NCI-H524 (cell line): ENCODE results near the gene CAD.

Experiments
- DNase-seq, 2 experiments: peaks; one replicate each; lab custom pipeline; 2025; lab: John Stamatoyannopoulos, UW

Gene CAD

DNA sequence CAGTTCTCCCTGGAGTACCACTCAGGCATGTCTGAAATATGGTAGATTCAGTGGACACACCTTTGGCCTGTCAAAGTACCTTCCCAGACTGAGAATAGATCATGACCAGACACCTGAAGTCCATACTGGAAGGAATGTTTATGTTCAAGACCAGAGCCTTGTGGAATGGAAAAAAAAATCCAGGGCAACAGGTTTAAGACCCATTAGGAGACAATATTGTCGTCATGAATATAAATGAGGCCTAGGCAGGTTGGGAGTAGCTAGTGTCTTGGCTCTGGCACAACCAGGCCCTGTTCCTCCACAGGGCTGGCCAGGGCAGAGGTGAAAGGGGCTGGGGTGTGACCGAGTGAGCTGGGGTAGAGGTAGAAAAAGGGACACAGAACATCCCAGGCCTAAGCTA, 18.5 kb upstream of the CAD start:
- no peak for DNase-seq

DNA sequence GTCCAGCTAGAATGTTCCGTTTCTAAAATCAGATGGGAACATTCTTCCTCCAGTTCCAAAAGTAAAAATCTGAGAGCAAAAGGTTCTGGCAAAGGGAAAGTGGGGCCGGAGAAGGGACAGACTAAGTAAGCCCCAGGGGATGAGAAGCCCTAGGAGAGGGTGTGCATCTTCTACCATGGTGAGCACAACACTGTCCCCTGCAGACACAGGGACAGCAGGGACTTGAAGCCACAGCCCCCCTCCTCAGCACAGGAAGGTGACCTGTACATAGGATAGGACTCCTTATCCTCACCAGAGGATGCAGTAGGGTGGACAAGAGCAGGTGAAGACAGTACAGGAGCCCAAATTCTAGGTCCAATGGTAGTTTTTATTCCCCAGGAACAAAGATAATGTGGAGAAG, 17.9 kb upstream of the CAD start:
- no peak for DNase-seq

DNA sequence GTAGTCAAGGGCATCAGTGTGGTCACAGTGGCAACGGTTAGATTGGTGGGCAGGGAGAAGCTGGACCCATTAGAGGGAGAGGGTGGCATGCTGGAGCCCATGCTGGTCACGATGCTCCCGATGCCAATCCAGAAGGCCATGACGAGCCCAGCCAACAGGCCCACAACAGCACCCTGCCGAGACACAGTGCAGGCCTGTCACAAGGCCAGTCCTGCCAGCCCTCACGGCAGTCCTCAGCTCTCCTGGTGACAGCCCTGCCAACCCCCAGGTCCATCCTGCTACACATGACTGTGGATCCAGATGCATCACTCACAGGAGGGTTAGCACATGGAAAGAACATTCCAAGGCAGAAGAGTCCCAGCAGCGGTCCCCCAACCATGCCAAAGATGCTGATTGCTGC, 15.5 kb upstream of the CAD start:
- no peak for DNase-seq

DNA sequence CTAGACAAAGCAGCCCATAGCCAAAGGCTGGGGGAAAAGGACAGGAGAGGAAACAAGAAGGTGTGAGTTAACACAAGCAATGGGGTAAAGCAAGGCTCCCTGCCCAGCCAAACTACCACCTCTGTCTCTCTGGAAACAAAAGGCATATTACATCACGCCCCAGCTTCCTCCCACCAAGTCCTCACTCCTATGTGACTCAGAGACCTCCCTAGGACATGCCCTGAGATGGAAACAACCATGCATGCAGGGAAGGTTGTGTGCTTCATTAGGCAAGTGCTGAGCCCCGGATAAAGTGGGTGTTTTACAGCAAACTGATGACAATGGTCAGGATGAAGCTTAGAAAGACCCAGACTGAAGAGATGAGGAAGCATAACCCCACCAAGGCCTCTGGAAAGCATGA, 14.3 kb upstream of the CAD start:
- no peak for DNase-seq

DNA sequence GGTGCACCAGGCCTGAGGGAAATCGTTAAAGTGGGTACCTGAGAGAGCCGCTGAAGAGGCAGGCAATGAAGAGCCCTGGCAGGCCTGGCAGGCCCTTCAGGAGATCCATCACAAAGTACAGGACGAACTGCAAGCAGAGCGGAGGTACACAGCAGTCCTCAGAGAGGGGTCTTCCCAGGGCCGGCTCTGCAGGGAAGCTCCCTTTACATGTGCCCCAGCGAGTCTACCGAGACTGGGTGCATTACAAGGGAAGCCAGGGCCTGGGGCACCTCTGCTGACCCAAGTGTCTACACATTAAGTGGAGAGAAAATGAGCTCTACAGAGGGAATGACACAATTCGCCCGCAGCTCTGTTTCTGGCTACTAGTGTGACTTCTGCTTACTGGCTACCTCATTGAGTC, 13.4 kb upstream of the CAD start:
- no peak for DNase-seq

DNA sequence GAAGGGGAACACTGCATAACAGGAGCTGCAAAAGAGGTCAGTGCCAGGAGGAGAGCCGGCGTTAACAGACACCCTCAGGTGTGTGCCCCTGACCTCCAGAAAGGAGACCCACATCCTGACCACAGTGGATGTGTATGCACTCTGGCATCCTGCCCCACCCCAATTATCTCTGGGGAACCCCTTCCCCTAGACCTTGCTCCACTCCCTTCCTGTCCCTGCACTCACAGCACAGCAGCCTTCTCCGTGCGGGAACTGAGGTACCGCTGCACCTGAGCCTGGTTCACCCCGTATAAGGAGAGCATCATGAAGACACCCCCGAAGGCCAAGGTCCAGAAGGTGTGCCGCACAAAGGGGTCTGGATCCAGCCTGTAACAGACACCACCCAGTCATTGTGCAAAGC, 12.6 kb upstream of the CAD start:
- DNase-seq = no peak

DNA sequence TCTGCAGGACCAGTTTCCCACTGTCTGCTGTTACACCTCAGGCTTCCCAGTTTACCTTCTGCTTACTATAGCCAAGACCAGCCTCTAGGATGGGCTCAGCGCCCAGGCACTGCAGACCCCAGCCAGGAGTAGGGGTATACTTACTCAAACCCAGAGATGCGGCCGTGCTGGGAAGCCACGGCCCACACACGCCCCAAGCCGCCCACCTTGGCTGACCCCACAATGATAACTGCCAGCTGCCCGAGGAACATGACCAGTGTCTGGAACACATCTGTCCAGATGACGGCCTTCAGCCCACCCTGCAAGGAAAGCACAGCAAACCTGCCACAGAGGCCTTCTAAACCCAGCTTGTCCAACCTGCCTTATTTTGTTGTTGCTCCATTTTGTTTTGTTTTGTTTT, 12.0 kb upstream of the CAD start:
- DNase-seq = no peak

DNA sequence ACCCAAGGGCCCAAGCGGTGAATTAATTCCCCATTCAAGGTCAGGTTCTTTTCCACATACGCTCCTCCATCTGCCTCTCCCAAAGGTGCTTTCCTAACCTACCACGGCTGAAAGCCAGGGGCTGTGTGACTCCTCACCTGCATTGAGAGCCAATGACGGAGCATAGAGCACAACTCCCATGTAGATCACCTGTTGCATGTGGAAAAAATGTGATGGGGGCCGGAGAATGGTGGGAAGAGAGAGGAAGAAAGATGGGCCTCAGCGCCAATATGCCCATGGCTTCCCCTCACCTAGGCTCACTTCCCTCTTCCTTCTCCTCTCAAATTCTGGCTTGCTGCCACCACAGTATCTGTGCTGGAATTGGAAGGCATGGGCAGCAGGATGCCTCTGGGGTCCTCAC, 10.8 kb upstream of the CAD start:
- DNase-seq = no peak

DNA sequence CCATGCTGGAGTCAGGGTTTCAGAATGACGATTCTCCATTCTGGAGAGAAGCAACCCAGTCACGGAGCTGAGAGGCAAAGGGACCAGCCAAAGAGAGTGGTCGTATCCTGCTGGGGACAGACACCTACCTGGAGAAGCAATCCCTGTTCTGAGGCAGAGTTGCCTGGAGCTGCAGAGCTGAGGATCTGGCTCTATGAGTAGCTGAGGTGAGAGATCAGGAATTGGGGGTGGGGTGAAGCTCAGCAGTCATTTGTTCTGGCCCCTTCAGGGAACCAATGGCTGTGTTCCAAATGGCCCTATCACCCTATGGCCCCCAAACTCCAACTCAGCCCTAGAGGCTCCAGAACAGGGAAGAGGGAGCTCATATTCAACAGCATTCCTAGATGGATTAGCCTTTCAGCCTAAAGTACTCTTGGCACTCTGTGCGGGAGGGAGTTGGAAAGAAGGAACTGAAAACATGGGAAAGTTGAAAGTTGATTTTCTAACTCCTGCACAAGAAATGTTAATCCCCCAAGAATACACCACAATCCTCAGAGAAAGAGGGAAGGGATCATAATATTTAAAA, 8.6 kb upstream of the CAD start:
- DNase-seq = no peak

DNA sequence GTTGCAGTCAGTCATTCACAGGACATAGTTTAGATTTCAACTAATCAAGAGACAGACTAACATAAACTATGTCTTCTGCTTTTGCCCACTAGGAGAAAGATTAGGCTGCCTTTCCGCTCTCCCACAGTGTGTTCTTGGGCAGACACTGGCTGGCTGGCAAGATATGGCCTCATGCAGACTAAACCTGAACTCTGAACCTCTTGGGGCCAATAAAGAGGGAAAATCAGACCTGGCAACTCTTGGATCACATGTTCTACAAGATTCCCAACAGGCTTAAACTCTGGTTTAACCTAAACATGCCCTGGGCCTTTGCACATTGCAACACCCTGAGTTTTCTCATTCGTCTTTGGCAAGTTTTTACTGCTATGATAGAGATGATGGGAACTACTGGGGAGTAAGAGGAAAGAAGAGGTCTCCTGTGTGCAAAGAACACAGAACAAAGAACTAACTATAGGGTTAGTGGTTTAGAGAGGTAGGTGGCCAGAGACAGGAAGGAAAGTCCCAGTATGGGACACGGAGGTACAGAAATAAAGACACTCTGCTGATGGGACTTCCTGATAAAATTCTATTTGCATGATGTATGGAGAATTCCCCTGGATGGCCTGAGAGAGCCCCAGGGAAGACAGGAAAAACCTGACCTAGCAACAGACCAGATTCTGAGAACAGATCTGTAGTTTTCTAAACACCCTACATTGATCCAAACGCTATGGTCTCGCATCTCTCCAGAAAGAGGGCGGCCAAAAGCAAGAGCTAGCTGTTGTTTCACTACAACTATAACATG, 7.4 kb upstream of the CAD start:
- no peak for DNase-seq

DNA sequence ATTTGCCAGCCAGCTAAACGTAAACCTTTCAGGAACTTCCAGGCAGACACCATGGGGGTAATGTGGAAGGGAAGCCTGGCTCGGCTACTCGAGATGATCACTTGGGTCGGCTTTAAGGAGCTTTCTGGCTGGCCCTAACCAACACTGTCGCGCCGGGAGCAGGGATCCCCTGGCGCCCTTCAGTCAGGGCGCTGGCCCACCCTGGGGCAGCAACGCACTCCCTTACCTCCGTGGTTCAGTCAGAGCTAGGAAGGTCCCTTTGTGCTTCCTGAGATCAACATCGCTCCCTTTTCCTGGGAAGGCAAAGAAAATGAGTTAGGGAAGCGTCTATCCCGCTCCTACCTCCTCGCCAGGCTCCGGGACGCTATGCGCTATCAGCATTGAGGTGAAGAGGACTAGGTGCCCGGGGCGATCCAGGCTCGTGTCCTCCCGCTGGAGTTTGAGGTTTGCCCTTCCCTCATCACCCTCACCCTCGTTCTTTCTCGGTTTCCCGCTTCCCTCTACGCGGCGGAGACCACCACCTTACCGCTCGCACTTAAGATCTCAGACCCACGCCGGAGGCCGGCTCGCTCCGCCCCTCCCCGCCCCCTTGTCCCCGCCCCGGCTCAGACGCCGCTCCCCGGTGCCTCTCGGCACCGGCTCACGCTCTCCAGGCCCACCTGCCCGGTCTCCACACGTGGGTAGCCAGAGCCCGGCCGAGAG, 5.8 kb upstream of the CAD start:
- DNase-seq = peak in 1 of 2 experiments; percentile 44

DNA sequence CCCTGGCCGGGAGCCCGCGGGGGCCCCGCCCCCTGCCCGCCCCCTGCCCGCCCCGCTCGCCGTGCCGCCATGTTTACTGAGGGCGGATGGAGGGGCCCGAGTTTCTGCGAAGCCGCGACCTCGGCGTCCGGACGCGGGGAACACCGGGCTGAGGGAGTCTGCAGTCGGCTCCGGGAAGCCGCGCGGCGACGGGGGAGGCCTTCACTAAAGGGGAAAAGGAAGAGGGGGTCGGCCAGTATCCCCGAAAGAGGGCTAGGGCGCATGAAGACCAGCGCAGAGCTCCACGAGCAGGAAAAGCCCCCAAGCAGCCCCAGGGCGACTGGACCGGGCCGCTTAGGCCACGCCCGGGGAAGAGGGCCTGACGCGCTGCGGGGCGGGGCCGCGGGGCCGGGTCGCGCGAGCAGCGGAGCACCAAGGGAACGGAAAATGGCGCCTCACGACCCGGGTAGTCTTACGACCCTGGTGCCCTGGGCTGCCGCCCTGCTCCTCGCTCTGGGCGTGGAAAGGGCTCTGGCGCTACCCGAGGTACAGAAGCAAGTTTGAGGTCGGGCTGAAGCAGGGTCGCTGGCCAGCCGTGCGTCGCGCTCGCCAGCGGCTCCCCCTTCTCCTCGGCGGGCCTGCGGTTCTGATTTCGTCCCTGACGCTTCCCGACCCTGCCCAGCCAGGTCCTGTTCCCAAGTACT, 5.1 kb upstream of the CAD start, which contains the start of the genes ATRAID and SLC5A6:
Gene ATRAID, plus strand, starts transcription at position 99 of the 683 bp plus-strand sequence. Its CDS starts 328 bp downstream, at position 427.
Gene SLC5A6, minus strand, starts transcription at position 326 of the 683 bp plus-strand sequence. CDS start 4,618 bp downstream, outside the sequence.
- peak; percentile 80 to 87 for DNase-seq

DNA sequence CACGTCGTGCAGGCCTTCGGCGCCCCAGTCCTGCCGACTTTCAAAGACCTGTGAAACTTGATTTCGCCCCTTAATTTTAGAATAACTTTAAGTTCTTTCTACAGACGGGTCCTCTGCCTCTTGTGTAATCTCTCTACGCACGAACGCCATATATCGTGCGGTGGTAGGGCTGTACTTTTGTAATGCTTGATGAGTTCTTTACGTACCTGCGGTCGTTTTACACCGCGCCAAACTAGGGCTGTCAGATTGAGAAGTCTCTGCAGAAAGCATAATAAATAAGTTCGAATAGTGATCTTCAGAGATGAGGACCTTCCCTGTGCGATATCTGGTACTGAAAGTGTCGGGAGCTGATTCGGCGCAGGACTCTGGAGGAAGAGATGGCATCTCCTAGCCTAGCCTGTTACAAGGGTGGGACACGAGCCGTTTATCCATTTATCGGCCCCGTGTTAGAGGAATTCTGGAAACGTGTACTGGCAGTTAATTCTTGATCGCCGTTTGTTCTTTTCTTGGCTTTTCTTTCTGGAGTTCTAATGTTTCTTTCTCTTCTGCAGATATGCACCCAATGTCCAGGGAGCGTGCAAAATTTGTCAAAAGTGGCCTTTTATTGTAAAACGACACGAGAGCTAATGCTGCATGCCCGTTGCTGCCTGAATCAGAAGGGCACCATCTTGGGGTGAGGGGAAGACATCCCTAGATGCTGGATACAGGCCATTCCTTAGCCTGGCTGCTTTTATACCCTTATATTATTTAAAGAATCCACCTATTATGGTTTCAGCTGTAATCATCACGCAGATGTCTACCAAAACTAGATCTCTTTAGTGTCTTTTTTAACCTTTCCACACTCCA, 4.3 kb upstream of the CAD start:
- DNase-seq = peak in 1 of 2 experiments; percentile 57

DNA sequence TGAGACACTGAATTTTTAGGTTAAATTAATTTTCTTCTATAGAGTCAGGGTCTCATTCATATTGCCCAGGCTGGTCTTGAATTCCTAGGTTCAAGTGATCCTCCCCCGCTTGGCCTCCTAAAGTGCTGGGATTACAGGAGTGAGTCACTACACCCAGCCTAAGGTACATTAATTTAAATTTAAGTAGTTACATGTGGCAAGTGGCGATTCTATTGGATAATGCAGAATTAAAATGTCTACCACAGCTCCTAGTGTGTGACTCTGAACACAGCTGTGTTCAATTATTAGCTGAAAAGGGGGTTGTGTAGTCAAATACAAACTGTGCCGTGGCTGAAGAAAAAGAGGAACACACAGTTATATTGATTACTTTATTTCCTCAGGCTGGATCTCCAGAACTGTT, 2.2 kb upstream of the CAD start:
- DNase-seq = no peak

DNA sequence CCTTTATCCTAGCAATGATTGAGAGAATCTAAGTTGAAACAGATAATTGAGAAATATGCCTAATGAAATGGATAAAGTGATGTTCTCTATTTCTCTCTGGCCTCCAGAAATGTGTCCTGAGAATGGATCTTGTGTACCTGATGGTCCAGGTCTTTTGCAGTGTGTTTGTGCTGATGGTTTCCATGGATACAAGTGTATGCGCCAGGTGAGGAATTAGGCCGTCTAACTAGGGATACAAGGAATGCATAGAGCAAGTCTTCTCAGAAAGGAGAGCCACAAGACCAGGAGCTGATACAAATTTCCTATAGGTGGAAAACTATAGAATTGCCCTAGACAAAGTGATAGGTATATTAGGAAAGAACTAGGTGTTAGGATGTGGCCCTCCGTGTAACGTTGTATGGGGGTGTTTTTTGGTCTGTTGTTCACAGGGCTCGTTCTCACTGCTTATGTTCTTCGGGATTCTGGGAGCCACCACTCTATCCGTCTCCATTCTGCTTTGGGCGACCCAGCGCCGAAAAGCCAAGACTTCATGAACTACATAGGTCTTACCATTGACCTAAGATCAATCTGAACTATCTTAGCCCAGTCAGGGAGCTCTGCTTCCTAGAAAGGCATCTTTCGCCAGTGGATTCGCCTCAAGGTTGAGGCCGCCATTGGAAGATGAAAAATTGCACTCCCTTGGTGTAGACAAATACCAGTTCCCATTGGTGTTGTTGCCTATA, 592 bp upstream of the CAD start:
- no peak for DNase-seq

DNA sequence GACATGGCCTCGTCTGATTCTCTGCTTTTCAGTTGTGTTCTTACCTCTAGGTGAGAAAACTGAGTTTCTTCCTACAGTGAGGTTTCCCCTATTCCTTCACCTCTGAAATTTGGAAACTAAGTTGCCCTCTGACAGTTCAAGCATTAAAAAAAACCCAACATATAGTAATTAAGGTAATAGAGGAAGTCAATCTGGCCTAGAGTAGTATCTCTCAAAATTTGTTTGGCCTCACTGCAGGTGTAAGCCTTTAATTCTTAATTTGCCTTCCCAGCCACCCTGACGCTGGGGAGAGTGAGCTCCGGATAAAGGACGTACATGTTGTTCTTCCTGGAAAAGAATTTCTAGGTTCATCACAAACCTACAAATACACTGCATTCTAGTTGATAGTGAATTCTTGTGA, 1.4 kb downstream of the CAD start:
- DNase-seq = no peak

DNA sequence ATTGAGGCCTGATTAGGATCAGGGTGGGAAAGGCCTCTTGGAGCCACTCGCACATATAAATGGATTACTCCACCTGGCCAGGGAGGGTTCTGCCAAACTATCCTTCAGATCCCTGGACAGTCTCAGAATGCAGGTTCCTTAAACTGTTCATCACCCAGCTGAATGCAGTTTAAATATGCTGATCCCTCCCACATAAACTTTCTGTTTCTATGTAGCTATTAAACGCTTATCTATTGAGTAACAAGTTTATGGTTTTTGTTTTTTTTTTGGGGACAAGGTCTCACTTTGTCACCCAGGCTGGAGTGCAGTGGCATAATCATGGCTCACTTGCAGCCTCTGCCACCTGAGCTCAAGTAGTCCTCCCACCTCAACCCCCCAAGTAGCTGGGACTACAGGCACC, 1.9 kb downstream of the CAD start:
- DNase-seq = no peak

DNA sequence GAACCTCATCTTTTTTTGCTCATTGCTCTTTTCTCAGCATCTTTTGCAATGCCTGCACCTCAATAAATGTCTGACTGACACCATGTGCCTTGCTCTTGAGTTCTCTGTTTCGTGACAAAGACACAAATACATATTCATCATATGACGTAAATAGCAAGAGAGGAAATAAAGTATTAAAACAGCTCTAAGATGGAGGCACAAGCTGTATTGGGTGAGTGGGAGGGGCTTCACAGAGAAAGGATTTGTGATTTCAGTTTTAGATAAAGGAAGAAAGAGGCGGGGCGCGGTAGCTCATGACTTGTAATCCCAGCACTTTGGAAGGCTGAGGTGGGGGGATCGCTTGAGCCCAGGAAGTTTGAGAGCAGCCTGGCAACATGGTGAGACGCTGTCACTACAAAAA, 2.9 kb downstream of the CAD start:
- DNase-seq = no peak

DNA sequence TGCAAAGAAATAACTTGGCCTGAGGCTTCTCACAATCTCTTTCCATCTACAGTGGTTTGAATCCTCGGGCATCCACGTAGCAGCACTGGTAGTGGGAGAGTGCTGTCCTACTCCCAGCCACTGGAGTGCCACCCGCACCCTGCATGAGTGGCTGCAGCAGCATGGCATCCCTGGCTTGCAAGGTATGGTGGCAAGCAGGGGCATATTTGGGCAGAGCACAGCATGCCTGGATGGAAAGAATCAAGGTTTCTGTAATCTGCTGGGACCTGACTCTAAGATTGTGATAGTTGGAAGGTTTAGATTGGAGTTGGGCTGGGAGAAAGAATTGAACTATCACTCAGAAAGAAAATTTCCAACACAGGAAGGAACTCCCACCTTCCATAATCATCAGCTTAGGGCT, 4.0 kb downstream of the CAD start:
- DNase-seq = no peak

DNA sequence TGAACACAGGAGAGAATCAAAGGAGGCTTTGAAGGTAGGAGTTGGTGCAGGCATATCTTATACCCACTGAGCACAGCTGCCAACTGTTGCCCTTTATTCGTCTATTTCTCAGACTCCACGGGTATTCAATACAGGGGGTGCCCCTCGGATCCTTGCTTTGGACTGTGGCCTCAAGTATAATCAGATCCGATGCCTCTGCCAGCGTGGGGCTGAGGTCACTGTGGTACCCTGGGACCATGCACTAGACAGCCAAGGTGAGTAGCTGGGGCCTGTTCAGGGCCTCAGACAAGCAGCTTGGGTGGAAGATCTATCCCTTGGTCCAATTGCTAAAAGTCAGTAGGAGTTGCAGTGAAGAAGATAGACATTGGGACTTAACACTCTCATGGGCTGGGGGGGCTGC, 5.2 kb downstream of the CAD start:
- DNase-seq = no peak

DNA sequence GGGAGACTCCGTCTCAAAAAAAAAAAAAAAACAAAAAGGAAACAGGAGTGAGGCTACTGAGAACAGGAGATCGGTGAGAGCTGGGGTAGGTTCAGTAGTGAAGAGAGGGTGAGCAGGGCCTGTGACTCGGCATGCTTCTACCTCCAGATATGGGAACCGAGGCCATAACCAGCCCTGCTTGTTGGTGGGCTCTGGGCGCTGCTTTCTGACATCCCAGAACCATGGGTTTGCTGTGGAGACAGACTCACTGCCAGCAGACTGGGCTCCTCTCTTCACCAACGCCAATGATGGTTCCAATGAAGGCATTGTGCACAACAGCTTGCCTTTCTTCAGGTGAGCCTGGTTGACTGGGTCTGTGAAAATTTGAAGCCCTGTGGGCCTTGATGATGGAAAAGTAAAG, 6.2 kb downstream of the CAD start:
- no peak for DNase-seq
